Esophagus squamous epithelium (tissue), 5 donors: ENCODE measurements around the gene THAP7. TPM values are rescaled to one million over a fixed set of nuclear protein-coding genes. Genes with fewer than 3 reads are reported as not detected.

Experiments used
- DNase-seq: peaks from one replicate; lab custom pipeline; 2025; lab: John Stamatoyannopoulos, UW
- H3K27ac ChIP-seq, 4 donors: fragments of 200-600 bp; sonication (generic); one replicate each; pipeline ENCODE4 v1.5.1; 2016 to 2019; ENCODE audit warnings: mild to moderate bottlenecking in 1 of 4
- H3K27me3 ChIP-seq, 4 donors: fragments of 200-600 bp; sonication (generic); 1 replicate in 3 of 4; 2 replicates in 1 of 4; pipeline versions ENCODE4 v1.5.1 to v1.6.0; 2017 to 2021; ENCODE audit warnings: antibody characterized with exemption in 1 of 4
- H3K36me3 ChIP-seq, 3 donors: fragments of 200-600 bp; sonication (generic); one replicate each; pipeline ENCODE4 v1.5.1; 2016 to 2019
- H3K4me1 ChIP-seq, 3 donors: fragments of 200-600 bp; sonication (generic); one replicate each; pipeline ENCODE4 v1.5.1; 2017 to 2019
- H3K4me3 ChIP-seq, 4 donors: fragments of 200-600 bp; sonication (generic); 1 replicate in 3 of 4; 2 replicates in 1 of 4; pipeline ENCODE4 v1.5.1; 2016 to 2019; ENCODE audit warnings: mild to moderate bottlenecking in 2 of 4, moderate library complexity in 1 of 4
- H3K9me3 ChIP-seq, 3 donors: fragments of 200-600 bp; sonication (generic); one replicate each; pipeline ENCODE4 v1.5.1; 2016 to 2019
- CTCF ChIP-seq, 6 experiments: fragments of 450-650 bp in 4 of 6; fragments of 200-600 bp in 2 of 6; sonication (generic) in 2 of 6; IDR thresholded peaks; one replicate each; pipeline ENCODE4 v1.5.1; 2016 to 2019; ENCODE audit warnings: antibody characterized with exemption in 6 of 6, mild to moderate bottlenecking in 4 of 6, moderate library complexity in 4 of 6
- POLR2A ChIP-seq, 4 donors: fragments of 450-650 bp; IDR thresholded peaks; one replicate each; pipeline ENCODE4 v1.6.1; 2017; ENCODE audit warnings: antibody characterized with exemption in 4 of 4, mild to moderate bottlenecking in 4 of 4, moderate library complexity in 3 of 4
- WGBS, 2 donors: methylation state at CpG; one replicate each; pipeline ENCODE4 v1.1.5; 2018; 5-methylcytosine and 5-hydroxymethylcytosine counted together
- intact Hi-C: fragments of 100-400 bp; cut with DNase I; formaldehyde crosslinking; loops from one replicate; pipeline ENCODE4 v1.15.0; 2022
- total RNA-seq, 4 donors: library from RNA; depleted of rRNA; stranded (reverse); fragments of >200 nt; gene quantifications; one replicate each; pipeline ENCODE4 v1.1.0, GENCODE V29; 2016
- donor health status: DM: yes; HTN: yes; CAD: no.

The THAP7 gene
- total RNA-seq, 4 donors from 2014 or later, result 13.2 to 38.7 (median 32.0) TPM

- 0 to 1% methylated on average over 15 to 38 of the region's 87 CpGs for WGBS, 2 donors
- DNase-seq, result no peak
- intact Hi-C loops, result no loop called here
Observed at GRCh38 chr22:20981787-20982562, 19.9 kb downstream of the THAP7 start, which contains the start of gene LZTR1. Gene LZTR1, plus strand, starts transcription at chr22:20982297. Its CDS starts 75 bp downstream, at chr22:20982372.

GRCh38 chr22:20980938-20981722 is 20.8 kb downstream of the THAP7 start:
- Histone ChIP-seq H3K9me3 (no peaks in the 10 kb centered on the region), H3K4me3 (peak overlapping the region; percentile 57 to 91 (median 70)), H3K27ac (peak overlapping the region; percentile 83 to 96 (median 90)), H3K27me3 (no peaks in the 10 kb centered on the region), H3K36me3 (peaks cover 0 to 26% (median 0%) of the 10 kb centered on the region in 3 donors), H3K4me1 (peaks cover 26 to 54% (median 27%) of the 10 kb centered on the region in 3 donors)
- DNase-seq, result no peak
- TF ChIP-seq POLR2A (IDR thresholded peaks at IDR 0.05) (no peak), CTCF (IDR thresholded peaks at IDR 0.05) (no peak)
- intact Hi-C loops, result no loop called here
- 34 to 77% methylated on average over 8 to 10 of the region's 10 CpGs for WGBS, 2 donors

More at GRCh38 chr22:20981787-20982562, 19.9 kb downstream of the THAP7 start, which contains the start of gene LZTR1:
- H3K4me1 ChIP-seq, result peaks cover 26 to 54% (median 27%) of the 10 kb centered on the region in 3 donors
- peak within 1 kb of the TSS; percentile 83 to 96 (median 90) for H3K27ac ChIP-seq
- H3K36me3 ChIP-seq, result peaks cover 0 to 31% (median 0%) of the 10 kb centered on the region in 3 donors
- TF ChIP-seq POLR2A (IDR thresholded peaks at IDR 0.05) (peak in 3 of 4 donors; percentile 83 to 92 (median 83)), CTCF (IDR thresholded peaks at IDR 0.05) (peak; percentile 30 to 64 (median 42))
- peak within 1 kb of the TSS; percentile 57 to 91 (median 70) for H3K4me3 ChIP-seq
- H3K27me3 ChIP-seq, result no peaks in the 10 kb centered on the region
- no peaks in the 10 kb centered on the region for H3K9me3 ChIP-seq

GRCh38 chr22:20980523-20980922 is 21.4 kb downstream of the THAP7 start:
- TF ChIP-seq POLR2A (IDR thresholded peaks at IDR 0.05), result no peak
- no peak for TF ChIP-seq CTCF (IDR thresholded peaks at IDR 0.05)
- Histone ChIP-seq H3K36me3 (peaks cover 0 to 20% (median 0%) of the 10 kb centered on the region in 3 donors), H3K4me1 (peaks cover 26 to 54% (median 27%) of the 10 kb centered on the region in 3 donors), H3K27me3 (no peaks in the 10 kb centered on the region), H3K27ac (peak overlapping the region in 1 of 4 donors; percentile 83), H3K9me3 (no peaks in the 10 kb centered on the region), H3K4me3 (no peak overlapping the region)
- no peak for DNase-seq
- 84 to 94% methylated on average over 4 of the region's 4 CpGs for WGBS, 2 donors
- intact Hi-C loops, result no loop called here

GRCh38 chr22:20979940-20980453 is 21.9 kb downstream of the THAP7 start:
- peaks cover 0 to 15% (median 0%) of the 10 kb centered on the region in 3 donors for H3K36me3 ChIP-seq
- DNase-seq, result no peak
- intact Hi-C loops, result no loop called here
- peak overlapping the region in 3 of 4 donors; percentile 45 to 59 (median 50) for H3K27ac ChIP-seq
- peak overlapping the region in 3 of 4 donors; percentile 29 to 54 (median 34) for H3K4me3 ChIP-seq
- TF ChIP-seq POLR2A (IDR thresholded peaks at IDR 0.05), result no peak
- no peak for TF ChIP-seq CTCF (IDR thresholded peaks at IDR 0.05)
- H3K27me3 ChIP-seq, result no peaks in the 10 kb centered on the region
- peaks cover 26 to 54% (median 27%) of the 10 kb centered on the region in 3 donors for H3K4me1 ChIP-seq
- 58 to 100% methylated on average over 1 to 5 of the region's 13 CpGs for WGBS, 2 donors
- no peaks in the 10 kb centered on the region for H3K9me3 ChIP-seq
